Tibial artery (tissue), 4 donors: ENCODE measurements around the gene ERBB4.

Experiments used
- DNase-seq, 2 donors: peaks; one replicate each; pipeline ENCODE4 v3.0.0-alpha.2; 2019
- H3K27ac ChIP-seq, 2 donors: fragments of 200-600 bp; sonication (generic) in 1 of 2; 1 replicate in 1 of 2; 2 replicates in 1 of 2; pipeline ENCODE4 v1.5.1; 2018 to 2019; ENCODE audit warnings: mild to moderate bottlenecking in 1 of 2
- H3K27me3 ChIP-seq, 2 donors: fragments of 200-600 bp; sonication (generic) in 1 of 2; one replicate each; pipeline versions ENCODE4 v1.5.1 to v1.6.0; 2016 to 2019
- H3K36me3 ChIP-seq, 3 donors: fragments of 200-600 bp; sonication (generic) in 2 of 3; one replicate each; pipeline ENCODE4 v1.5.1; 2016 to 2019; ENCODE audit warnings: mild to moderate bottlenecking in 2 of 3
- H3K4me1 ChIP-seq, 4 donors: fragments of 200-600 bp; sonication (generic) in 2 of 4; 1 replicate in 3 of 4; 2 replicates in 1 of 4; pipeline ENCODE4 v1.5.1; 2016 to 2019
- H3K4me3 ChIP-seq, 2 donors: fragments of 200-600 bp; sonication (generic) in 1 of 2; 1 replicate in 1 of 2; 2 replicates in 1 of 2; pipeline ENCODE4 v1.5.1; 2018 to 2019; ENCODE audit warnings: mild to moderate bottlenecking in 2 of 2
- H3K9me3 ChIP-seq, 3 donors: fragments of 200-600 bp; sonication (generic) in 1 of 3; one replicate each; pipeline ENCODE4 v1.5.1; 2016 to 2019
- CTCF ChIP-seq, 2 experiments: fragments of 200-600 bp in 1 of 2; fragments of 450-650 bp in 1 of 2; IDR thresholded peaks; one replicate each; pipeline ENCODE4 v1.5.1; 2017 to 2019; ENCODE audit warnings: antibody characterized with exemption in 2 of 2, mild to moderate bottlenecking in 1 of 2, moderate library complexity in 1 of 2
- intact Hi-C: fragments of 100-400 bp; cut with DNase I; formaldehyde crosslinking; loops from one replicate; pipeline ENCODE4 v1.15.0; 2023; ENCODE audit warnings: low total_unique reads

ERBB4 gene

GRCh38 chr2:212408524-212408923 lies 130.1 kb downstream of the ERBB4 start:
- intact Hi-C loops: no loop called here
- TF ChIP-seq CTCF (IDR thresholded peaks at IDR 0.05): no peak
- no peaks in the 10 kb centered on the region for H3K36me3 ChIP-seq

GRCh38 chr2:212406716-212407115 lies 131.9 kb downstream of the ERBB4 start:
- no peak for DNase-seq
- Histone ChIP-seq H3K36me3 (no peaks in the 10 kb centered on the region), H3K4me3 (no peak overlapping the region), H3K4me1 (no peaks in the 10 kb centered on the region), H3K27me3 (no peaks in the 10 kb centered on the region), H3K9me3 (no peaks in the 10 kb centered on the region), H3K27ac (no peak overlapping the region)
- TF ChIP-seq CTCF (IDR thresholded peaks at IDR 0.05): no peak
- intact Hi-C loops: no loop called here

More at GRCh38 chr2:212408524-212408923, 130.1 kb downstream of the ERBB4 start:
- Histone ChIP-seq H3K27me3 (no peaks in the 10 kb centered on the region), H3K4me1 (no peaks in the 10 kb centered on the region), H3K27ac (no peak overlapping the region), H3K4me3 (no peak overlapping the region), H3K9me3 (no peaks in the 10 kb centered on the region)
- DNase-seq: no peak

DNA sequence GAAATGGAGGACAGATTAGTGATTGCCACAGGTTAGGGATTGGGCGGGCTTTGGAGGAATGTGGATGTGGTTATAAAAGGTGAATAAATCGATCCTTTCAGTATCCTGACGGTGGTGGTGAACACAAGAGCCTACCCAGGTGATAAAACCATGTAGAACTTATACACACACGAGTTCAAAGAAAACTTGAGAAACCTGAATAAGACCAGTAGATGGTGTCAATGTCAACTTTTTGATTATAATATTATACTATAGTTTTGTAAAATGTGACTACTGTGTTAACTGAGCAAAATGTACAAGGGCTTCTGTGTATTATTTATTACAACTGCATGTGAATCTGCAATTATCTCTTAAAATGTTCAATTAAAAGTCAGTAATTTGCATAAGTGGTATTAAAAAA lies 136.3 kb downstream of the ERBB4 start:
- Histone ChIP-seq H3K4me1 (no peaks in the 10 kb centered on the region), H3K36me3 (no peaks in the 10 kb centered on the region), H3K9me3 (no peaks in the 10 kb centered on the region), H3K27me3 (no peaks in the 10 kb centered on the region), H3K4me3 (no peak overlapping the region), H3K27ac (no peak overlapping the region)
- no peak for DNase-seq
- no peak for TF ChIP-seq CTCF (IDR thresholded peaks at IDR 0.05)
- intact Hi-C loops: loop anchor here (5.0 kb wide), 1 partner anchor 1995 kb away; no protein-coding TSS in a partner anchor

- Histone ChIP-seq H3K27me3 (no peaks in the 10 kb centered on the region), H3K27ac (no peak overlapping the region), H3K4me3 (no peak overlapping the region), H3K4me1 (no peaks in the 10 kb centered on the region), H3K36me3 (no peaks in the 10 kb centered on the region), H3K9me3 (no peaks in the 10 kb centered on the region)
- intact Hi-C loops: no loop called here
- DNase-seq: no peak
- no peak for TF ChIP-seq CTCF (IDR thresholded peaks at IDR 0.05)
Observed at GRCh38 chr2:212398316-212398715, 140.3 kb downstream of the ERBB4 start.

- DNase-seq: no peak
- H3K27ac ChIP-seq: no peak overlapping the region
- peaks cover 0 to 30% (median 0%) of the 10 kb centered on the region in 4 donors for H3K4me1 ChIP-seq
- TF ChIP-seq CTCF (IDR thresholded peaks at IDR 0.05): no peak
- intact Hi-C loops: no loop called here
- H3K9me3 ChIP-seq: no peaks in the 10 kb centered on the region
- H3K27me3 ChIP-seq: no peaks in the 10 kb centered on the region
- no peaks in the 10 kb centered on the region for H3K36me3 ChIP-seq
- no peak overlapping the region for H3K4me3 ChIP-seq
Observed at GRCh38 chr2:212392544-212392943, 146.1 kb downstream of the ERBB4 start.

DNA sequence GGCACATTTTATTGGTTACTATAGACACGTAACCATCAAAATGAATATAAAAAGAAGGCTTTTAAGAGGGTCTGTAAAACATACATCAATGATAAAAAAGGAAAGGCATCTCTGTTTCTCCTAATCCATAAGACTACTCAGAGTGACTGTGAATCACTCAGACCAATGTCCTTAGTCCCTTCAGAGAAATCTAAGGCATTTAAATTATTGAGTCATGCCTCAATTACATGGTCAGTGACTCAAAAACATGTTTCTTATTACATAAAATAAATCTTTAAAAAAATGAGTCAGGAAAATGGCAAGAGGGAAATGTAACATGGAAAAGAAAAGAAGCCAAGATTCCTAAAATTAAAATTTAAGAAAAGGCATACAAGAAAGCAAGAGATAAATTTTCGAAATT lies 146.6 kb downstream of the ERBB4 start:
- H3K4me1 ChIP-seq: peaks cover 0 to 34% (median 2%) of the 10 kb centered on the region in 4 donors
- TF ChIP-seq CTCF (IDR thresholded peaks at IDR 0.05): no peak
- H3K9me3 ChIP-seq: no peaks in the 10 kb centered on the region
- intact Hi-C loops: no loop called here
- no peak for DNase-seq
- no peak overlapping the region for H3K27ac ChIP-seq
- H3K36me3 ChIP-seq: no peaks in the 10 kb centered on the region
- no peak overlapping the region for H3K4me3 ChIP-seq
- H3K27me3 ChIP-seq: no peaks in the 10 kb centered on the region
